GM12878 (cell line): ENCODE data around the gene EFNB2. TPM values are rescaled to one million over a fixed set of nuclear protein-coding genes. Genes with fewer than 3 reads are reported as not detected.
A peak's percentile ranks its signal among the peaks of the same experiment; 100 is the strongest.

Experiments
- ASH2L ChIP-seq: fragments of 300-600, 200-600 bp; sonication (generic); IDR thresholded peaks from 2 replicates; pipeline ENCODE4 v1.6.1; 2017; ENCODE audit warnings: low read depth, mild to moderate bottlenecking, borderline replicate concordance
- BRCA1 ChIP-seq: IDR thresholded peaks from 2 replicates; pipeline ENCODE4 v1.6.1; 2011; ENCODE audit warnings: low read depth, low read length, improper control_type of control experiment
- ETV6 ChIP-seq, 2 experiments: fragments of 450-650 bp in 1 of 2; IDR thresholded peaks in 1 of 2; conservative IDR thresholded peaks in 1 of 2; 2 replicates each; pipeline ENCODE4 v1.6.1; 2014; ENCODE audit warnings: antibody characterized with exemption in 1 of 2, borderline replicate concordance in 1 of 2, low read depth in 1 of 2, mild to moderate bottlenecking in 1 of 2, moderate library complexity in 1 of 2
- IKZF2 ChIP-seq, 2 experiments: fragments of 450-650 bp; IDR thresholded peaks; 2 replicates each; pipeline ENCODE4 v1.6.1; 2017; ENCODE audit warnings: mild to moderate bottlenecking in 2 of 2, moderate library complexity in 2 of 2
- KLF5 ChIP-seq: fragments of 450-650 bp; IDR thresholded peaks from 2 replicates; pipeline ENCODE4 v1.6.1; 2014; ENCODE audit warnings: mild to moderate bottlenecking; ENCODE audit not compliant: partially characterized antibody
- MXI1 ChIP-seq: fragments of 150-350 bp; IDR thresholded peaks from 2 replicates; pipeline ENCODE4 v1.6.1; 2011; ENCODE audit warnings: low read depth, mild to moderate bottlenecking, inconsistent platforms, low read length, improper control_type of control experiment
- MYC ChIP-seq: IDR thresholded peaks from 2 replicates; pipeline ENCODE4 v1.6.1; 2011; ENCODE audit warnings: mild to moderate bottlenecking, low read length, moderate library complexity, inconsistent platforms; ENCODE audit not compliant: insufficient read depth, insufficient replicate concordance, insufficient read length, severe bottlenecking
- NKRF ChIP-seq: fragments of 450-650 bp; conservative IDR thresholded peaks from 2 replicates; pipeline ENCODE4 v1.6.1; 2017; ENCODE audit warnings: mild to moderate bottlenecking, moderate library complexity
- PBX3 ChIP-seq: IDR thresholded peaks from 2 replicates; pipeline ENCODE4 v1.6.1; 2011; ENCODE audit warnings: mild to moderate bottlenecking, low read depth, low read length, moderate library complexity; ENCODE audit not compliant: insufficient replicate concordance
- PML ChIP-seq: IDR thresholded peaks from 2 replicates; pipeline ENCODE4 v1.6.1; 2012; ENCODE audit warnings: low read length, inconsistent platforms
- PRDM15 ChIP-seq: fragments of 450-650 bp; formaldehyde crosslinking; IDR thresholded peaks from 2 replicates; pipeline ENCODE4 v1.4.0; 2020; ENCODE audit warnings: mild to moderate bottlenecking, moderate library complexity
- RELB ChIP-seq: fragments of 450-650 bp; IDR thresholded peaks from 2 replicates; pipeline ENCODE4 v1.6.1; 2017; ENCODE audit warnings: low read depth, mild to moderate bottlenecking, moderate library complexity
- SMAD1 ChIP-seq: fragments of 450-650 bp; IDR thresholded peaks from 2 replicates; pipeline ENCODE4 v1.6.1; 2018; ENCODE audit warnings: mild to moderate bottlenecking, low read depth; ENCODE audit not compliant: partially characterized antibody
- SMARCA5 ChIP-seq: fragments of 450-650 bp; IDR thresholded peaks from 2 replicates; pipeline ENCODE4 v1.6.1; 2017; ENCODE audit warnings: mild to moderate bottlenecking
- TCF7 ChIP-seq: IDR thresholded peaks from 2 replicates; pipeline ENCODE4 v1.6.1; 2014; ENCODE audit warnings: antibody characterized with exemption, borderline replicate concordance
- ZBED1 ChIP-seq: IDR thresholded peaks from 2 replicates; pipeline ENCODE4 v1.6.1; 2016; ENCODE audit warnings: borderline replicate concordance
- polyA plus RNA-seq, 11 experiments: library from polyadenylated mRNA; depleted of rRNA in 4 of 11; unstranded in 6 of 11; stranded (reverse) in 5 of 11; fragments of >200 nt; fragmentation: Nextera tagmentation in 4 of 11; fragmentation: Illumina TruSeq in 1 of 11; extraction: Ambion mirVana in 4 of 11; extraction: Trizol in 1 of 11; gene quantifications; 1 replicate in 1 of 11; 2 replicates in 10 of 11; pipeline versions ENCODE4 v1.2.1 to v1.2.3, GENCODE V29; 2011 to 2016; ENCODE audit warnings: inconsistent platforms in 2 of 11, missing spikeins in 2 of 11, low read depth in 1 of 11
- total RNA-seq, 4 experiments: library from RNA; depleted of rRNA in 3 of 4; stranded (reverse); fragments of >200 nt in 3 of 4; fragmentation: Illumina TruSeq in 1 of 4; extraction: Trizol in 1 of 4; gene quantifications; 2 replicates each; pipeline versions ENCODE4 v1.2.1 to v1.2.3, GENCODE V29; 2013 to 2021

EFNB2 gene
- total and polyA plus RNA-seq, 10 of the 15 experiments (the other 5 are each of a cell fraction or from before 2014, with no cell fraction given), result 0.12 to 1.5 (median 0.31) TPM; not detected in 1

DNA sequence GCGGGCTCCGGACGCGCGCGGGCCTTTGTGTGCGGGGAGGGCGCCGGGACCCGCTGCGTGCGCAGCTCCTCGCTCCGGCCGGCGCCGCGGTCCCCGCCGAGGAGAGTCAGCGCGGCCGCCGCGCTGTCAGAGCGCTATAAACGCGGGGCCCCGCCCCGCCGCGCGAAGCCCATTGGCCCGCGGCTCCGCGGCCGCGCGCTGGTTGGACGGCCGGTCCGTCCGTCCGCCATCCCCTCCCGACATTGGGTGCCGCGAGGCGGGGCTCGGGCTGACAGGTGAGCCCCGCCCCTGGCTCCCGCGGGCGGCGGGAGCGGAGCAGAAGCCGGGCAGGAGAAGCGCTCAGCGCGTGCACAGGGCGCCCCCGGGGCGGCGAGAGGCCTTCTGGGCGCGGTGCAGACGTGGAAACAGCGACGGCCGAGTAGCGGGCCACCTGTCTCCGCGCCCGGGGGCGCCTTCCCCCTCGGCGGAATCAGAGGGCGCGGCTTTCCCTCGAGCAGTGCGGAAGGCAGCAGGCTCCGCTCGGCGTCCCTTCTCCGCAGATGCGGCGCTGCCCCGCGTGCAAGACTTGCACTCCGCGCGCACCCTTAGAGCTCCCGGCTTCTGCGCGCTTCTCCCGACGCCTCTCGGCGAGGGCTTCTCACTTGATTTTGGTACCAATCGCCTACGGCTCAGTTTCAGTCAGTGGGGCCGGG, at the start of gene EFNB2 (continued):
- TF ChIP-seq NKRF (0 out of 2 replicates have a peak, but pooled peaks have one; percentile 33), MYC (no peak), ZBED1 (no peak), MXI1 (peak; percentile 33; the same call in 1 of the 2 replicates), BRCA1 (no peak), PML (no peak), PRDM15 (CRISPR knock-in tag) (no peak), RELB (no peak), ETV6 (conservative IDR thresholded peaks at IDR 0.05 in 1 of 2, IDR thresholded peaks at IDR 0.05 in 1 of 2; ENCODE audit: borderline replicate concordance in 1 of 2, low read depth in 1 of 2) (no peak), KLF5 (peak; percentile 37), IKZF2 (IDR thresholded peaks at IDR 0.05) (no peak), TCF7 (no peak), SMAD1 (no peak), PBX3 (peak; percentile 96), ASH2L (no peak), SMARCA5 (no peak)
